AG04449 (cell line): Measurements from ENCODE around the gene ACAD11.

ENCODE experiments used
- CTCF ChIA-PET: fragments of 350-600 bp; formaldehyde crosslinking; extraction: SDS; loops from one replicate; lab custom pipeline; 2021; ENCODE audit warnings: antibody characterized with exemption; lab: Yijun Ruan, JAX
- POLR2A ChIA-PET: fragments of 400-600, 350-600 bp; formaldehyde crosslinking; extraction: SDS; loops from one replicate; lab custom pipeline; 2020; ENCODE audit warnings: antibody characterized with exemption, inconsistent platforms; lab: Yijun Ruan, JAX
- DNase-seq: peaks from one replicate; pipeline ENCODE4 v3.0.0-alpha.2; 2010; ENCODE audit warnings: low read depth, low spot score
- H3K4me3 ChIP-seq: 2 replicates; pipeline ENCODE4 v1.5.1; 2011; ENCODE audit warnings: low read depth, mild to moderate bottlenecking, control low read depth, low read length
- CTCF ChIP-seq: IDR thresholded peaks from one replicate; pipeline ENCODE4 v1.5.1; 2011; ENCODE audit warnings: mild to moderate bottlenecking, moderate library complexity, low read length, control low read depth, inconsistent platforms; ENCODE audit not compliant: insufficient read depth; ENCODE audit errors: missing control alignments

The ACAD11 gene

DNA sequence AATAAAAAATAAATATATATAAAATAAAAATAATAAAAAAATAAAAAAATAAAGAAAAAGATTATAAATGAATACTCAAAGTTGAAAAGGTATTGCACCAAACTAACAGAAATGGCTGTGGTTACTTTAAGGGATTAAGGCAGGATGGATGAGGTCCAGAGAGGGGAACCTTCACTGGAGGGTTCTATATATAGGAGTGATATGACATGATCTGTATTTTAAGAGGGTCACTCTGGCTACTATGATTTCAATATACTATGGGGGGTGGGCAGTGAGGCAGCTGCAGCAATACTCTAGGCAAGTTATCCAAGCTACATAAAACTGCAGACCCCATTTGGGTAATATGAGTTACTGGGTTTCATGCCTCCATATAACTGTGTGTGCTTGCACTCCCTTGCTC is 24.6 kb downstream of the ACAD11 start:
- no peak for DNase-seq
- no peak overlapping the region for H3K4me3 ChIP-seq
- ChIA-PET POLR2A (no interaction called here), CTCF (interaction anchor here (0.6 to 2.5 kb wide), 7 partner anchors 24 to 215 kb away, joined by 3 to 33 read pairs (median 4); partner anchors contain the start of gene ACAD11)
- TF ChIP-seq CTCF = no peak

GRCh38 chr3:132630612-132631011 is 29.0 kb downstream of the ACAD11 start:
- H3K4me3 ChIP-seq = no peak overlapping the region
- ChIA-PET CTCF (interaction anchor here (2.5 to 4.1 kb wide), 2 partner anchors 11 to 95 kb away, joined by 14 to 18 read pairs; no protein-coding TSS in a partner anchor), POLR2A (no interaction called here)
- TF ChIP-seq CTCF = no peak
- no peak for DNase-seq

GRCh38 chr3:132629928-132630327 is 29.7 kb downstream of the ACAD11 start:
- POLR2A ChIA-PET = no interaction called here
- H3K4me3 ChIP-seq = no peak overlapping the region
- CTCF ChIA-PET = interaction anchor here (2.5 to 4.1 kb wide), 2 partner anchors 12 to 94 kb away, joined by 14 to 18 read pairs; no protein-coding TSS in a partner anchor
- DNase-seq = no peak
- no peak for TF ChIP-seq CTCF

DNA sequence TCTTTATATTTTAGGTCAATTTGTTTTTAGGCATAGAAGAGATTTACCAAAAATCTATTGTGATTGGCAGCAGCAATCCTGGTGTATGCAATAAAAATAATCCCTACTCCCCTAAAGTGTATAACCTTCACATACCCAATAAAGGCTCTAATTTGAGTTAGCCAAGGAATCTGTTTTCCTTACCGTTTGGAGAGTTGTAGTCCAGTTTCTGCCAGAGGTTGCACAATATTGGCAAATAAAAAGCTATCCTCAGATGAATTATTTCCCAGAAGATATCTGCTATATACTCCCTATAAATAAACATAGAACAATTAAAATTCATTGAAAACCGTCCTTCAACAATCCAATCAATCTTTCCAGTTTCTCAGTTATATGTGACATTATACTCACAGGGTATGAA is 31.5 kb downstream of the ACAD11 start:
- DNase-seq = no peak
- H3K4me3 ChIP-seq = no peak overlapping the region
- POLR2A ChIA-PET = no interaction called here
- CTCF ChIA-PET = interaction anchor here (3.3 kb wide), 1 partner anchor 92 kb away, joined by 23 read pairs; no protein-coding TSS in a partner anchor
- no peak for TF ChIP-seq CTCF

DNA sequence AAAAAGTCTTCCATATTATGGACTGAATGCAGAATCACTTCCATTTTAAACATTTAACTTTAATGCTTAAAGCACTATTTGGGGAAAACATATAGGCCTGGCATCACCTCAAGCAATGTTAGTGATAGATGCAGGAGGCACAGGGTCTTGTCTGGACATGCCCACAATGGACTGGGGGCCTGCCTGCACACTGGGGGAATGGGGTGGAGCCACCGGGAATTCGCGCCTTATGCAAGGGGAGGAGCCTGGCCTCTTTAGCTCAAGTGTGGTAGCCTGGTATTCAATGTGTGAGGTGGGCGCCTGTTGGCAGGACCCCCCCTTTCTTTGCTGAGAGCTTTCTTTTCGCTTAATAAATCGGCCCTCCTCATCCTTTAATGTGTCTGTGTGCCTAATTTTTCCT is 32.7 kb downstream of the ACAD11 start:
- POLR2A ChIA-PET = no interaction called here
- H3K4me3 ChIP-seq = no peak overlapping the region
- DNase-seq = no peak
- no peak for TF ChIP-seq CTCF
- CTCF ChIA-PET = interaction anchor here (0.9 to 3.3 kb wide), 3 partner anchors 11 to 91 kb away, joined by 3 to 23 read pairs (median 3); no protein-coding TSS in a partner anchor

DNA sequence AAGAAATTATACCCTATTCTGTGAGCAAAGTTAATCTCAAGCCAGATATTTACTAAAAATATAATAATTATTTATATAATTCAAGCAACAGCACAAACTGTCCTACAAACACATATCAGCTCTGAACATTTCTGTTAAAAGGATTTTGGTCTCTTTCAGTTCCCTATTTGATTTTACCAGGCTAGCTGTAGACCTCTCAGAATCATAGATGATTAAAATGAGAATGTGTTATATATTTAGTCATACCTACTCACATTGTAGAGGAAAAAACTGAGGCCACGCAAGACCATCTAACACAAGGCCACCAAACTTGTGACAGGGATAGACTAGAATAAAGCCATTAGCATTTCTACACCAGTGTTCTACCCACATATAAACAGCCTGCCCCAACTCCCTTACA is 34.0 kb downstream of the ACAD11 start:
- no peak overlapping the region for H3K4me3 ChIP-seq
- DNase-seq = no peak
- no peak for TF ChIP-seq CTCF
- ChIA-PET POLR2A (interaction anchor here (0.9 kb wide), 1 partner anchor 77 kb away, joined by 3 read pairs; no protein-coding TSS in a partner anchor), CTCF (interaction anchor here (1.0 to 3.3 kb wide), 4 partner anchors 14 to 90 kb away, joined by 3 to 23 read pairs (median 4); no protein-coding TSS in a partner anchor)
